ENCODE data around the gene BCCIP. TPM values are rescaled to one million over a fixed set of nuclear protein-coding genes. Genes with fewer than 3 reads are reported as not detected.

The BCCIP gene
- total RNA-seq, 1 experiment from 2014 or later: 52.0 TPM

- in situ Hi-C loops (cut with HindIII; ENCODE audit: low pct_unique_long_range_greater_than_20kb, low sequenced_read_pairs): no loop called here
- no peak for DNase-seq (ENCODE audit: low read depth)
Observed at GRCh38 chr10:125828311-125828710, 5.0 kb downstream of the BCCIP start.

DNA sequence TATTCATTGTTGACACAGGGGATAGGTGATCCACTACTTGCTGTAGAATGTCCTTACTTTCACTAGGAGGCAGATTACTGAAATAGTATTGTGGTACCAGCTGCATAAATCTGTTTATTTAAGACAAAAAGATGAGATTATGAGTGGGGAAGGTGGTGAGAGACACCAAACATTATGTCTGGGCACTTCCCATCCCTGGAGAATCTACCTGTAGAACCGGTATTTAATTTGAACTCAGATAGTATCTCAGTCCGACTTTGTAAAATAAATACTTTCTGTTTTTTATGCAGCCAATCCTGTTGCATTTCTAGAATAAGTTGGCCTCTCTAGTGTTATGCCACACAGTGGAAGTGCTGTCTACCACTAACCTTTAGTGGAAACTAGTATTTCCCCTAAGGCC lies 13.4 kb downstream of the BCCIP start:
- in situ Hi-C loops (cut with HindIII; ENCODE audit: low pct_unique_long_range_greater_than_20kb, low sequenced_read_pairs): no loop called here
- no peak for DNase-seq (ENCODE audit: low read depth)

DNA sequence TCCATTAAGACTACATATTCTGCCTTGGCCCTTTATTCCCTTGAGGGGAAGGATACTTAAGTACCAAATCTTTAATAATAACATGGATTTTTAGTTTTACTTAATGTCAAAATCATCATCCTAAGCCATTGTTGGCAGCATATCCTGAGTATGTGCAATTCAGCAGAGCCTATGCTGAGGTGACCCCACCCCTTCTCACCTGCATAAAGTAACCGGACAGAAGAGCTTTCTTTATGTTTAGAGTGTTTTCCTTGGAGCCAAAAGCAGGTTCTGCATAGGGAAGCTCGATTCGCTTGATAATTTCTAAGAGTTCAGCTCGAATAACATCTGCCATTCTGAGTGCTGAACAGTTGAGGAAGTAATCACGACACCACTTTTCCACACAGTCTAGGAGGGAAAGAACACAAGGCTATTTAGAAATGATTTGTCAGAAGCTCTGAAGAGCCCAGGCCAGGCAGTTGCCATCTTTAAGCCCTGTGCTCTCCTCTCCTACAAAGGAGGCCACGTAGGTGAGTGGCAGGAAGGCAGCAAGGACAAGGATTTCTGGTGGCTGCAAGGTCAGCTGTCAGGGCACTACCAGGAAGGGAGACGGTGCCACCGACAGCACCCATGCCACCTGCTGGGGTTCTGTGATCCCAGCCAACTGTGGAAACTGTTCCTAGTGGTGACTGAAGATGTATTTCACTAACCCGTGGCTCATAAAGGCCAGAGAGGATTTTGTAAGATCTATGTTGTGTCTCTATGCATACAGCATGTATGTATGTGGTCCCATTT lies 15.6 kb downstream of the BCCIP start:
- in situ Hi-C loops (cut with HindIII; ENCODE audit: low pct_unique_long_range_greater_than_20kb, low sequenced_read_pairs): no loop called here
- no peak for DNase-seq (ENCODE audit: low read depth)

DNA sequence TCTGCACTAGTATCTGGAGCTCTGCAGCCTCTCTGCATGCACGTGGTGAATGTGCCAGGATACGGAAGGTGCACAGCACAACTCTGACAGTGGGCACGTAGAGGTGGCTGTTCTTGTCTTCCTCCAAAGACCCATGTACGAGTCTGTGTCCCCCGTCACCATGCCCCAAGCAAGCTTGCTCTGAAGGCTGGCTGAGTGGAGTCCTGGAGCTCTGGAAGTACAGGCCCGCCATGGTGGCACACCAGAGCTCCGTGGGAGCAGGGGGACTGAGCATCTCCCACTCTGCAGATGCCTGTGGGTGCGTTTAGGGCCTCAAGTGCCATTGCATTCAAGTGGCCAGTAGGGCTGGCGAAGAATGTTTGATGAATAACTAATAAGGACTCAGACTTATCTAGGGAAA lies 17.1 kb downstream of the BCCIP start:
- in situ Hi-C loops (cut with HindIII; ENCODE audit: low pct_unique_long_range_greater_than_20kb, low sequenced_read_pairs): no loop called here
- no peak for DNase-seq (ENCODE audit: low read depth)

DNA sequence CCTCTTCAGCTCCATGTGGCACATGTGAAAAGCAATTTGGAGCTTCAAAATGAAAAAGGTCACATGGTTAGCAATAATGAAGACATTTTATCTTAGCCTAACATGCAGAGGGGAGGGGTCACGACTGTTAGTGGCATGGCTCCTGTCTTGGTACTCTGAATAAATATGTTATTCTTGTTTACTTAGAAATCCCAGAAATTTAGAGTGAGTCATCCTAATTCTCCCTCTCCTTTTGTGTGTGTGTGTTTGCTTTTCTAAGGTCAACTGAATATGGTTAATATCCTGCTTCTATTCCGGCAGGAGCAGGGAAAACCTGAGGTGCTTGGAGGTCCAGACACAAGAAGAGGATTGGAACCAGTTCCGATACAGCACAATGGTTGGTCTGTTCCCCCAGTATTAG lies 17.6 kb downstream of the BCCIP start:
- DNase-seq (ENCODE audit: low read depth): no peak
- in situ Hi-C loops (cut with HindIII; ENCODE audit: low pct_unique_long_range_greater_than_20kb, low sequenced_read_pairs): no loop called here

DNA sequence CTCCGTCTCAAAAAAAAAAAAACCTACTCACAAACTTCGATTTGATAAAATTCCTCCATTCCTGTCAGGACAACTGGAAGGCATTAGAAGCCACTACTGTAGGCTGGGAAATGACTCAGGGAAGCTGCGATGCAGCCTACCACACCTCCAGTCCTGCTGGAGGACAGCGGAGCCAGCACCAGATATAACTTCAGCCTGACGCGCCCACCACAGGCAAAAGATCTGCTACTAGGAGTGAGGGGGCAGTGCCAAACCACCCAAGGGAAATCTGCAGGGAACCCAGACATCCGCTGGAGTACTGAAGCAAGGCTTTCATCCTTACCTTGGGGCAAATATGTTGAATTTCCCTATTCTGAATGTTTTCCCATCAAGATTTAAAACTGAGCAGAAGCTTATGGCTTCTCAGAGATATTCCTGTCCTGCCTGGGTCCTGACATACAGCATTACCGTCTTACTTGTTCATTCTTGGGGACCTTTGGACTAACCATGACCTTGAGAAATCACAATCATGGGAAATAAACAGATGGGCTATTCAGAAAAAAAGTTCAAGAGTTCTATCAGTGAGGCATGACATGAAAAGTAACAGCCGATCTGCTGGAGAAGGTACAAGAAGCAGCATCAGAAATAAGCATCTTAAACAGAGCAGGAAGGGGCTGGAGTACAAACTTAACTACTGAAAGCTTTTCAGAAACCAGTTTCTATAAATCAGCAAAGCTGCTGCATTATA lies 20.4 kb downstream of the BCCIP start:
- no peak for DNase-seq (ENCODE audit: low read depth)
- in situ Hi-C loops (cut with HindIII; ENCODE audit: low pct_unique_long_range_greater_than_20kb, low sequenced_read_pairs): no loop called here

DNA sequence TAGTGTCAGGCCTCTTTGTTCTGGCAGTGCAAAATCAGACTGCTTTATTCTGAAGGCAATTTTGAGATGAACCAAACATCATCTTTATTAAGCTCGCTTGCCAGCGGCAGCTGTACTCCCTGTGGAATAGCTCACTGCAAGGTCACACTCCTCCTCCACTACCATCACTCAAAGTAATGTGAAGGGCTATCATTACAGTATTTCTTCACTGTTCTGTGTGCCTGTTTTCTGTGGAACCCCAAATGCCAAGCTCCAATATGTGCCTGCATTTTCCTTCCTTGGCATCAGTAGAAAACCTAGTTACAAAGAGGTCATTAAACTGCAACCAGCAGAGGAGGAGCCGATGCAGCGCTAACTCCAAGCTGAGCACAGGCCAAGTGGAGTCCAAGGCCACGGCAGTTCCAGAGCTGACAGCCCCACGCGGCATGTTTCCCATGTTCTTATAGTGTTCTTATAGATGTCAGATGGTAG lies 21.4 kb downstream of the BCCIP start:
- no peak for DNase-seq (ENCODE audit: low read depth)
- in situ Hi-C loops (cut with HindIII; ENCODE audit: low pct_unique_long_range_greater_than_20kb, low sequenced_read_pairs): no loop called here

DNA sequence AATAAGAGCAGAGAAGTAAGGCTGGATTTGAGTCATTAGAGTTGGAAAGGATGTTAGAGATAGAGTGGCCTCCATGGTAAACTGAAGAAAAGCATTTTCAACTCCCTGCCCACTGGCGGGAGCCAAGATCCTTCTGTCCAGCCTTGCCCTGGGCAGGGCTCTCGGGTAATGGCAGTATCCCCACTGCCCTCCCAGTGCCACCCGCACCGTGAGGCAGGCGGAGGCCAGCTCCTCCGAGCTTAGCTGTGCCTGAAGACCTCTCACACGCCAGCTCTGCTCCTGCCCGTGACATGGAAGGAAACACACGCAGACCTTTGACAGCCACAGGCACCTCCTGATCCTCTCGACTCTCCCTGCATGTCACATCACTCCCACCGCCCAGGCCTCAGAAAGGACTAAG lies 22.3 kb downstream of the BCCIP start:
- DNase-seq (ENCODE audit: low read depth): no peak
- in situ Hi-C loops (cut with HindIII; ENCODE audit: low pct_unique_long_range_greater_than_20kb, low sequenced_read_pairs): no loop called here

- in situ Hi-C loops (cut with HindIII; ENCODE audit: low pct_unique_long_range_greater_than_20kb, low sequenced_read_pairs): no loop called here
- DNase-seq (ENCODE audit: low read depth): no peak
Observed at GRCh38 chr10:125846894-125847293, 23.5 kb downstream of the BCCIP start.

GRCh38 chr10:125848371-125848770 lies 25.0 kb downstream of the BCCIP start:
- in situ Hi-C loops (cut with HindIII; ENCODE audit: low pct_unique_long_range_greater_than_20kb, low sequenced_read_pairs): no loop called here
- DNase-seq (ENCODE audit: low read depth): no peak

DNA sequence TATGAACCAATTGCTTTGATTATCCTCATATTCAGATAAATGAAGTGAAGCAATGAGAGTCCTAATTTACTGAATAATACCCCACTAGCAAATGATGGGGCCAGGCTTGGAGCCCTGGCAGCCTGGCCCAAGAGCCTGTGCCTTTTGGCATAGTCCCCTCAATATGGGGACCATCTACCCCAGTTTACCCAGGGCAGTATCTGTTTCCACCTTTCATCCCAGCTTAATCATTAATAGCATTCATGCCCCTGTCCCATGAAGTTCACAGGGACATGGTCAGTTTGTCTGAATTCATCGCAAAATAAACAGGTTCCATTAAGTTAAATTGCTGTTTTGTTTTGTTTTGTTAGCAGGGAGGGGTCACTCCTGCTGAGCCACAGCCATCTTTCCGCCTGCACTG lies 25.5 kb downstream of the BCCIP start:
- in situ Hi-C loops (cut with HindIII; ENCODE audit: low pct_unique_long_range_greater_than_20kb, low sequenced_read_pairs): no loop called here
- DNase-seq (ENCODE audit: low read depth): no peak

- DNase-seq (ENCODE audit: low read depth): no peak
- in situ Hi-C loops (cut with HindIII; ENCODE audit: low pct_unique_long_range_greater_than_20kb, low sequenced_read_pairs): no loop called here
Observed at GRCh38 chr10:125849448-125849847, 26.1 kb downstream of the BCCIP start.

- in situ Hi-C loops (cut with HindIII; ENCODE audit: low pct_unique_long_range_greater_than_20kb, low sequenced_read_pairs): no loop called here
- no peak for DNase-seq (ENCODE audit: low read depth)
Observed at GRCh38 chr10:125850766-125851731, 27.7 kb downstream of the BCCIP start.

DNA sequence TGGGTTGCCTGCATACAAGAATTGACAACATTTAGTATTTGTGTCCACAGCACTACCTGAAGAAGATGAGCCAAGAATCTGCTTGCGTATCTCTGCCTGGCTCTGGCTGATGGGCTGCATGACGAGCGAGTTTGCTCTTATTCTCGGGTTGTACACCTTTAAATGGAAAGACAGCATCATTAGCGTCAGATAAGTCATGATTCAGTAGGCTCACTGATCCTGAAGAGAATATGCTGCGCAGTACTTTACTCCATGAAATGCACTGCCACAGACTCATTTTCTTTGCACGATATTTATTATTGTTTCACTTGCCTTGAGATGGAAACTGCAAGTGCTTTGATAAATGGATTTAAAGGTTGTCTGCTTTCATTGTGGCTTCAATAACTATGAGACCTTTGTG lies 29.1 kb downstream of the BCCIP start:
- in situ Hi-C loops (cut with HindIII; ENCODE audit: low pct_unique_long_range_greater_than_20kb, low sequenced_read_pairs): no loop called here

DNA sequence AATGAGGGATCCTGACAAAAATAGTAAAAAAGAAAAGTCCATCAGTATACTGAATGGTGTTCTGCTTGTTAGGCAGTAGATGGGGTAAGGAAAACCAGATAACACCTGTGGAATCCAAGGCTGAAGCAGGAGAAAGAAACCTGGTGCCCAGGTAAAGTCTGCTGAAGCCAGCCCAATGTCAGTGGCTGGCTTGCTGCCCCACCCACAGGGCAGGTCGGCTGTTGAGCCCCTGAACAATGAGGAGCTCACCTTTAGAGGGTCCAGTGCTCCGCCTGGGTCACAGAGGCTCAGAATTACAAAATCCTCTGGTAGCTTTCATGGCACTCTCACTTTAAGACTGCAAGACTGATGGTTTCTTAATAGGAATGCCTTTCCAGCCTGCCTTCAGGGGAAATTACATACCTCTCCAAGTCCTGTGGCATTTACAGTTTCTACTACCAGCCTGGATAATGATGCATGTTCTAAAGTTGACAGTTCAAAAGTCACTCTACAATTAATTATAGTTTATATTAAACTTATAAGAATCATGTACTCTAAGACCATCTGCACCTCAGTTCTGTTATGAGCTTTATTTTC lies 33.9 kb downstream of the BCCIP start:
- in situ Hi-C loops (cut with HindIII; ENCODE audit: low pct_unique_long_range_greater_than_20kb, low sequenced_read_pairs): no loop called here

More for the DNA sequence above, 29.1 kb downstream of the BCCIP start:
- no peak for DNase-seq (ENCODE audit: low read depth)

DNA sequence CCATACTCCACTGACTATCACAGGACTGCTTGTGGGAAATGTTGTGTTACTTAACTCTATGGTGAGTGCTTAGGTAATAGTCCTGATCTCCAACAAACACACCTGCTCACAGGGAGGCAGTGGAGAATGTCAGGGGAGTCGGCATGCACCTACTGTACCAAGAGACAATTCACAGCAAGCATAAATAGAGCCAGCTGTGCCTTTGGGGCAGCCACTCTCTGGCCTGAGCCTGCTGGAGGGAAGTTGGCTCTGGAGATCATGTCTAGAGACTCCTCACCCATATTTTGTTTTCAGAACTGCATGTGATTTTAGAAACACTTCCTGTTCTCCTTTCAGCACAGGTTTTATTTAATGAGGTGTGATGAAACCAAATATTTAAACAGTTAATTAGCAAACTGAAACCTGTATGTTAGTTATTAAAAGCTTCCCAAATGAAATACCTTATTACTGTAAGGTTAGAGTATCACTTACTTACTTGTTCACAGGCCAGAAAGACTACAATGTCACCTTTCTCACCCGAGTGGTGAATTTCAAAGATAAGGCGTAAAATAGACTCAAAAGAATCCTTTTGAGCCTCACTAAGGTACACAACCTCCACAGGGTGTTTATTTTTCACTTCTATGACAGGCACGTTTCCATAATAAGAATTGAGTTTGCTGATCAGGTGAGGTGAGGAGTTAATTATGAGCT lies 35.9 kb downstream of the BCCIP start:
- in situ Hi-C loops (cut with HindIII; ENCODE audit: low pct_unique_long_range_greater_than_20kb, low sequenced_read_pairs): no loop called here

More for the DNA sequence above, 33.9 kb downstream of the BCCIP start:
- DNase-seq (ENCODE audit: low read depth): no peak

DNA sequence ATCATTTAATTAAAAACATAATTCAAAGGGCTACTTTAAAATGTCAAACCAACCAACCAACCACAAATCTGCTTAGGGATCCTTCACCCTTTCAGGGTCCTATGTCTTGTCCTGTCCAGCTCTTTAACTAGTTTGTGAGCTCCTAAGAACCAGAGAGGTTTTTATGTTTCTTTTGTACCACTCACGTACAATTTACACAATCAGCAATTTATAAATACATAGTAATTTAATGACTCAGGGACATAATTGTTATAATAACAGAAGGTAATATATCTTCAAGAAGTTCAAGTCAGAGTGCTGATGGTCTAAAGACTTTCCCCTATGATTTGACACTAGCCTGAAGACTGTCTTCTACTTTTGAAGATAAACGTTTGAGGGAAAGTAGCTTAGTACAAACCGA lies 41.8 kb downstream of the BCCIP start:
- DNase-seq (ENCODE audit: low read depth): no peak
- in situ Hi-C loops (cut with HindIII; ENCODE audit: low pct_unique_long_range_greater_than_20kb, low sequenced_read_pairs): no loop called here

More for the DNA sequence above, 35.9 kb downstream of the BCCIP start:
- DNase-seq (ENCODE audit: low read depth): no peak
